GM19372 (cell line): ENCODE data around the gene RNF212.
"Not testable (repeated sequence)": the region's sequence is repeated elsewhere in the genome, so short reads cannot be mapped to it uniquely, and the experiment has no call there.

ENCODE experiments used
- ATAC-seq: cut with Tn5 transposase; IDR thresholded peaks from one replicate; pipeline ENCODE4 v1.9.1; 2021; ENCODE audit warnings: mild to moderate bottlenecking, low read depth, moderate library complexity; ENCODE audit not compliant: unreplicated experiment

The RNF212 gene, protein sequence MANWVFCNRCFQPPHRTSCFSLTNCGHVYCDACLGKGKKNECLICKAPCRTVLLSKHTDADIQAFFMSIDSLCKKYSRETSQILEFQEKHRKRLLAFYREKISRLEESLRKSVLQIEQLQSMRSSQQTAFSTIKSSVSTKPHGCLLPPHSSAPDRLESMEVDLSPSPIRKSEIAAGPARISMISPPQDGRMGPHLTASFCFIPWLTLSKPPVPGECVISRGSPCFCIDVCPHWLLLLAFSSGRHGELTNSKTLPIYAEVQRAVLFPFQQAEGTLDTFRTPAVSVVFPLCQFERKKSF

GRCh38 chr4:1113311-1114009 lies at the start of gene RNF212:
Gene RNF212 (minus strand): TSS chr4:1113564. CDS start chr4:1113464, 100 bp downstream.
- ATAC-seq = no peak

DNA sequence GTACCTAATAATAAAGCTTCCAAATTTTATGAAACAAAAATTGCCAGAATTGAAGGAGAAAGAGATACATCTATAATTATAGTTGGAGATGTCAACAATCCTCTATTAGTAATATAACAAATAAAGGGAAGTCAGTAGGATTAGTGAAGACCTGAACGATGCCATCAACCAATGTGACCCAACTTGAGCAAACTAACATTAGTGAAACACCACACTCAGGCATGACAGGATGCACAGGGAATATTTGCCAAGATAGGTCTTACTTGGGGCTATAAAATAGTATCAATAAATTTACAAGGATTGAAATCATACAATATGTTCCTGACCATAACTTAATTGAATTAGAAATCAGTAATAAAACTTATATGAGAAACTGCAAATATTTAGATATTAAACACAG lies 47.0 kb upstream of the RNF212 start:
- ATAC-seq = no peak

- no peak for ATAC-seq
Observed at GRCh38 chr4:1156069-1156468, 42.7 kb upstream of the RNF212 start.

GRCh38 chr4:1155314-1155713 lies 42.0 kb upstream of the RNF212 start:
- ATAC-seq = no peak

DNA sequence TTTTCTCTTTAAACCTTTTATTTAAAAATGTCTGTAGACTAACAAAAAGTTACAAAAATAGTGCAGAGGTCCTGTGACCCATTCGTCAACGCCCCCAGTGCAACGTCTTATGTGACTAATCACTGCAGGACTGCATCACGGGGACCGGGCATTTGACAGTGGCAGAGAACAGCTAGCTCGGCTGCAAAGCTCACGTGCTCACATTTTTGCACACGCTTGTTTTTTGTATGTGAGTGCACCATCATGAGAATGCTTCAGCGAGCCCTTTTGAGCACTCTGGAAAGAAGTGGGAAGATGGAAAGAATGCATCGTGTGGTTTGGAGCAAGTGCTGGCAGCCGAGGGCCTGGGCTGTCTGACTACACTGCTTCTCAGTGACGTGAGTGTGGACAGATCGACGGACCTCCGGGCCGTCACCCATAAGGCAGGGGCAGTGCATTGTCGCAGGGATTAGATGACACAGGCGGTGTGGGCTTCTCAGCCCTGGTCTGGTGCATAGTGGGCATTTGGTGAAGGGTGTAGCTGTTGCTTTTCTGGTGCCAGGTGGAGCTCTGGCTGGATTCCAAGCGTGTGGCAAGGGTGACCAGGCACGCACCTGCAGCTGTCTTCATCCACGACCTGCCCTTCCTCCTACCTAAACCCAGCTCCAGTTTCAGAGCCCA lies 41.3 kb upstream of the RNF212 start:
- no peak for ATAC-seq

GRCh38 chr4:1154126-1154522 lies 40.8 kb upstream of the RNF212 start:
- no peak for ATAC-seq

GRCh38 chr4:1153567-1154090 lies 40.3 kb upstream of the RNF212 start:
- no peak for ATAC-seq

DNA sequence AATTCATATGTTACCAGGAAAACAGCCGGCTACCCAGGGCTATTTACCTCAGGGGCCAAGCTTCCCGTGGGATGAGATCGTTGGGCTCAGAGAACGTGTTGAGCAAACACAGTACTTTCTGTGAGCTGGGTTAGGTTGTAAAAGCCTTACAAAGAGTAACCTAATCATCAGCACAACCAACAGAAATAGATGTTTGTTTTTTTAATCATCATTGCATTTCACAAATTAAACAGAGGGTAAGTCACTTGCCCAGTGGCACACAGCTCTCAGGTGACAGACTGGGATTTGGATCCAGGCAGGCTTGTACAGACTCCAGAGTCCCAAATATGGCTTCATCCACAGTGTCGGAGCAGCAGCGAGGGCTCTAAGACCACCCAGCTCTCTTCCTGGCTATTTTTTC lies 38.9 kb upstream of the RNF212 start:
- no peak for ATAC-seq

DNA sequence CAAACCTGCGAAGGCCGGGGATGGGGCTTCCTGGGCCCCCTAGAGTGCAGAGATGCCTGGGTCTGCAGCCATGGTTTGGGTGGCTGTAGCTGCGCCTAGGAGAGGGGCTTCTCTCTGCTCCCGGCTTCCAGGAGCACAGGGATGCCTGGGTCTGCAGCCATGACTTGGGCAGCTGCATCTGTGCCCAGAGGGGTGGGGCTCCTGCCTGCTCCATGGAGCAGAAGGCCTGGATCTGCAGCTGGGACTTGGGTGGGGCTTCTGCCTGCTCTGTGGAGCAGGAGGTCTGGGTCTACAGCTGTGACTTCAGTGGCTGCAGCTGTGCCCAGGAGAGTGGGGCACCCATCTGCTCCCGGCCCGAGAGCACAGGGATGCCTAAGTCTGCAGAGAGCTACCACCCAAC lies 38.2 kb upstream of the RNF212 start:
- no peak for ATAC-seq

GRCh38 chr4:1150875-1151274 lies 37.5 kb upstream of the RNF212 start:
- ATAC-seq = no peak

- no peak for ATAC-seq
Observed at GRCh38 chr4:1139860-1140259, 26.5 kb upstream of the RNF212 start.

- ATAC-seq = no peak
Observed at GRCh38 chr4:1137850-1138249, 24.5 kb upstream of the RNF212 start.

DNA sequence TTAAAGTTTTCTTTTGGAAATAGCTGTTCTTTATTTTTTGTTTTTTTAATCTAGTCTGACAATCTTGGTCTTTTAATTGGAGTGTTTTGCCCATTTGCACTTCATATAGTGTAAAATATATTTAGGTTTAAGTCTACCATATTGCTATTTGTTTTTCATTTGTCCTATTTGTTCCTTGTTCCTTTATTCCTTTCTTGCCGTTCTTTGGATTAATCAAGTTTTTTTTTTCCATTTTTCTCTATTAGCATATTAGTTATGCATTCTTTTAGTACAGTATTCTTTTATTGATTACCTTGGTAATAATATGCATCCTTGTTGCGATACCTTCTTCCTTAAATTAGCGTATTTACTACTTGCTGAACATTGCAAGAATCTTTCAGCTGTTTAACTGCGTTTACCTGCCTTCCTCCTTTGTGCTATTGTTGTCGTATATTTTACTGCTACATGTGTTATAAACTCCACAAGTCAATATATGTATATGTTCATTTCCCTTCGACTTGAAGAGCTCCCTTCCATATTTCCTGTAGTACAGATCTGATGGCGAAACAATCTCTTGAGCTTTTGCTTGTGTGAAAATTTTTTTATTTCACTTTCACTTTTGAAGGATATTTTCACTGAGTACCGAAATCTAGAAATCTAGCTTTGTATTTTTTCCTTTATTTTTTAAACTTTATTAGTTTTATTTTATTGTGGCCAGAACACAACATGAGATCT lies 23.9 kb upstream of the RNF212 start:
- no peak for ATAC-seq

DNA sequence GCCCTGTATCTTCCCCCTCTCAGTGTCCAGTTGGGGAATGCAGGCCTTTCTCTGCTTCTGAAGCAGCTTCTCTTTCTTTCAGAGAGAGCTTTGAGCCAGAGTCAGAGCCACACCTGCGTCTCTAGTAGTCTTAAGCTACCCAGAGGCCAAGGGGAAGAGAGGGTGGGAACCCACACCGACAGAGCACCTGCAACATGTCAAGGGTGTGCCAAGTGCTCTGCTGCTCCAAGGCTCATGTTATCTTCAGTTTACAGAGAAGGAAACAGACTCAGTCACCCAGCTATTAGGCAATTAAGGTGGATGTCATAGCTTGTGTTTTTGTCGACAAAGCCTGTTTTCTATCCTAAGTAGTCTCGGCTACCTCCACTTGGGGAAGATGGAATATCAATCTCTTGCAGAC lies 22.7 kb upstream of the RNF212 start:
- ATAC-seq = no peak

GRCh38 chr4:1133033-1133432 lies 19.7 kb upstream of the RNF212 start:
- no peak for ATAC-seq

GRCh38 chr4:1130316-1131186 lies 17.2 kb upstream of the RNF212 start:
- ATAC-seq = peak; percentile 67

- no peak for ATAC-seq
Observed at GRCh38 chr4:1126506-1126905, 13.1 kb upstream of the RNF212 start.

- ATAC-seq = not testable (repeated sequence)
Observed at GRCh38 chr4:1125466-1125865, 12.1 kb upstream of the RNF212 start.

- no peak for ATAC-seq
Observed at GRCh38 chr4:1124818-1125217, 11.5 kb upstream of the RNF212 start.

DNA sequence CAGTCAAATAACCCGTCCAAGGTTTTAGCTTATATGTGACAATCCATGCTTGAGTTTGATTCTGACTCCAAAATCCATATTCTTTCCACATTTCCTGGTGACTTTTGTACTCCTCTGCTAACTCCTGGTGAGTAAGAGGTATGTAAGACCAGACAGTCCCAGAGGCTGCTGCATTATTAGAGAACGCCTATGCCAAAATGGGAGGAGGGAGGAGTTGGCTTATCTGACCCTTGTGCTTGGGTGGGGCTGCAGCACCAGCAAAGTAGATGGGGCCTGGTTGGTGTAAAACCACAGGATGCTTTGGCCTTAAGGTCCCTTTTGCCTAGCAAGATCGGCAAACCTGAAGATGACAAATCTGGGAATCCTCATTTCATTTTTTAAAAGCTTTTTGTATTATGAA lies 9.1 kb upstream of the RNF212 start:
- ATAC-seq = no peak
